ENCODE results near the gene EMP3. TPM values are rescaled to one million over a fixed set of nuclear protein-coding genes. Genes with fewer than 3 reads are reported as not detected.
A peak's percentile ranks its signal among the peaks of the same experiment; 100 is the strongest.

Gene EMP3
- total and polyA plus RNA-seq, 9 of the 15 experiments (the other 6 are each of a cell fraction or from before 2014, with no cell fraction given): 123 to 386 (median 296) TPM

- TF ChIP-seq RBM17 (IDR thresholded peaks at IDR 0.05; ENCODE audit: borderline replicate concordance, low read depth, low read length) (no peak), PBX2 (CRISPR knock-in tag; IDR thresholded peaks at IDR 0.05; ENCODE audit: low read depth) (no peak), PBX2 (tag; conservative IDR thresholded peaks at IDR 0.05; ENCODE audit: low read depth) (no peak), EP300 (IDR thresholded peaks at IDR 0.05; ENCODE audit: low read length) (no peak), ARID4B (CRISPR knock-in tag; IDR thresholded peaks at IDR 0.05) (no peak), ZNF77 (CRISPR knock-in tag; IDR thresholded peaks at IDR 0.05) (no peak; the same call in 1 of the 2 replicates), THRB (CRISPR knock-in tag; conservative IDR thresholded peaks at IDR 0.05) (peak; percentile 95), STAT5B (CRISPR knock-in tag; IDR thresholded peaks at IDR 0.05) (no peak), SNRNP70 (optimal IDR thresholded peaks at IDR 0.05; ENCODE audit: low read depth, low read length) (no peak), THAP7 (CRISPR knock-in tag; IDR thresholded peaks at IDR 0.05) (no peak), ZBTB7A (IDR thresholded peaks at IDR 0.05; ENCODE audit: borderline replicate concordance, control insufficient read depth, low read depth, low read length) (peak; percentile 80; the same call in 1 of the 2 replicates), ZMIZ1 (IDR thresholded peaks at IDR 0.05; ENCODE audit: low read depth in 2 of 2, low read length in 2 of 2) (no peak), ZKSCAN3 (CRISPR knock-in tag; IDR thresholded peaks at IDR 0.05) (no peak), PML (IDR thresholded peaks at IDR 0.05; ENCODE audit: low read length) (peak; percentile 42; the same call in 1 of the 2 replicates), GTF2A2 (tag; IDR thresholded peaks at IDR 0.05) (no peak)
Measured at GRCh38 chr19:48325265-48325910, at the start of gene EMP3 (continued).

All from K562 (cell line).